B cell (primary cell): ENCODE data around the gene ST6GALNAC3.

ENCODE experiments used
- EZH2 ChIP-seq: IDR thresholded peaks from 2 replicates; pipeline ENCODE4 v1.6.1; 2012; ENCODE audit warnings: borderline replicate concordance, low read depth, mild to moderate bottlenecking, moderate library complexity, low read length; ENCODE audit not compliant: insufficient read depth, poor library complexity, severe bottlenecking
- TF ChIP-seq, protein P1 (sequence below): fragments of 200-600 bp; IDR thresholded peaks from one replicate; pipeline ENCODE4 v1.8.0; 2022; ENCODE audit warnings: antibody characterized with exemption, mild to moderate bottlenecking

- no peak for TF ChIP-seq EZH2
- TF ChIP-seq, protein P1, sequence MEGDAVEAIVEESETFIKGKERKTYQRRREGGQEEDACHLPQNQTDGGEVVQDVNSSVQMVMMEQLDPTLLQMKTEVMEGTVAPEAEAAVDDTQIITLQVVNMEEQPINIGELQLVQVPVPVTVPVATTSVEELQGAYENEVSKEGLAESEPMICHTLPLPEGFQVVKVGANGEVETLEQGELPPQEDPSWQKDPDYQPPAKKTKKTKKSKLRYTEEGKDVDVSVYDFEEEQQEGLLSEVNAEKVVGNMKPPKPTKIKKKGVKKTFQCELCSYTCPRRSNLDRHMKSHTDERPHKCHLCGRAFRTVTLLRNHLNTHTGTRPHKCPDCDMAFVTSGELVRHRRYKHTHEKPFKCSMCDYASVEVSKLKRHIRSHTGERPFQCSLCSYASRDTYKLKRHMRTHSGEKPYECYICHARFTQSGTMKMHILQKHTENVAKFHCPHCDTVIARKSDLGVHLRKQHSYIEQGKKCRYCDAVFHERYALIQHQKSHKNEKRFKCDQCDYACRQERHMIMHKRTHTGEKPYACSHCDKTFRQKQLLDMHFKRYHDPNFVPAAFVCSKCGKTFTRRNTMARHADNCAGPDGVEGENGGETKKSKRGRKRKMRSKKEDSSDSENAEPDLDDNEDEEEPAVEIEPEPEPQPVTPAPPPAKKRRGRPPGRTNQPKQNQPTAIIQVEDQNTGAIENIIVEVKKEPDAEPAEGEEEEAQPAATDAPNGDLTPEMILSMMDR = no peak
Observed at GRCh38 chr1:76290271-76290670, 215.7 kb downstream of the ST6GALNAC3 start.
